SU-DHL-6 (cell line): Measurements from ENCODE around the gene DAAM2.

ENCODE experiments used
- H2AFZ ChIP-seq: fragments of 200-600 bp; sonication (generic); 2 replicates; pipeline ENCODE4 v1.6.1; 2014; ENCODE audit warnings: low read depth, mild to moderate bottlenecking, moderate library complexity, mixed read lengths, antibody characterized with exemption, low read length; ENCODE audit not compliant: severe bottlenecking
- H3F3A ChIP-seq: fragments of 200-600 bp; shearing (Covaris generic); 2 replicates; pipeline ENCODE4 v1.6.0; 2016; ENCODE audit warnings: antibody characterized with exemption, mild to moderate bottlenecking; ENCODE audit not compliant: insufficient read depth
- H3K27ac ChIP-seq: fragments of 200-600 bp; sonication (generic); 2 replicates; pipeline ENCODE4 v1.5.1; 2016; ENCODE audit warnings: low read depth, mild to moderate bottlenecking, low read length, moderate library complexity, mixed read lengths
- H3K27me3 ChIP-seq: fragments of 200-600 bp; sonication (generic), shearing (Covaris generic); 2 replicates; pipeline ENCODE4 v1.6.0; 2014; ENCODE audit warnings: mild to moderate bottlenecking, low read length
- H3K36me3 ChIP-seq: fragments of 200-600 bp; sonication (generic); 2 replicates; pipeline ENCODE4 v1.6.1; 2014; ENCODE audit warnings: mild to moderate bottlenecking, low read length, mixed read lengths
- H3K4me2 ChIP-seq: fragments of 300-600, 200-600 bp; shearing (Covaris generic), sonication (generic); 2 replicates; pipeline ENCODE4 v1.6.0; 2014; ENCODE audit warnings: low read length, low read depth, mild to moderate bottlenecking; ENCODE audit not compliant: poor library complexity, severe bottlenecking
- H3K4me3 ChIP-seq: fragments of 200-600 bp; sonication (generic); 2 replicates; pipeline ENCODE4 v1.5.1; 2014; ENCODE audit warnings: antibody characterized with exemption, low read length, mild to moderate bottlenecking, mixed read lengths; ENCODE audit not compliant: insufficient read depth, poor library complexity, severe bottlenecking
- H3K79me2 ChIP-seq: fragments of 200-600 bp; sonication (generic); 2 replicates; pipeline ENCODE4 v1.6.1; 2014; ENCODE audit warnings: mild to moderate bottlenecking, low read length, moderate library complexity; ENCODE audit not compliant: insufficient read depth
- H3K9ac ChIP-seq: fragments of 200-600 bp; sonication (generic); 2 replicates; pipeline ENCODE4 v1.7.0; 2014; ENCODE audit warnings: mild to moderate bottlenecking, low read length
- H3K9me2 ChIP-seq: fragments of 200-600 bp; sonication (generic); replicated peaks from 2 replicates; pipeline ENCODE4 v1.6.1; 2014; ENCODE audit warnings: low read length; ENCODE audit not compliant: insufficient read depth
- H3K9me3 ChIP-seq: fragments of 200-600 bp; sonication (generic); 2 replicates; pipeline ENCODE4 v1.6.1; 2014; ENCODE audit warnings: low read length, mixed read lengths; ENCODE audit not compliant: insufficient read depth
- H4K20me1 ChIP-seq: fragments of 200-600 bp; sonication (generic); 2 replicates; pipeline ENCODE4 v1.6.1; 2014; ENCODE audit warnings: low read depth, mild to moderate bottlenecking, antibody characterized with exemption, low read length, moderate library complexity, mixed read lengths
- EZH2phosphoT487 ChIP-seq: fragments of 200-600 bp; sonication (generic), shearing (Covaris generic); conservative IDR thresholded peaks from 2 replicates; pipeline ENCODE4 v1.6.1; 2018; ENCODE audit warnings: mild to moderate bottlenecking, antibody characterized with exemption, low read length, moderate library complexity, mixed read lengths
- TF ChIP-seq, protein P1 (sequence below): fragments of 200-600 bp; sonication (generic); IDR thresholded peaks from one replicate; pipeline ENCODE4 v1.5.1; 2017; ENCODE audit warnings: antibody characterized with exemption, mild to moderate bottlenecking, low read length, moderate library complexity; ENCODE audit not compliant: insufficient read depth, poor library complexity, severe bottlenecking

DAAM2 gene

DNA sequence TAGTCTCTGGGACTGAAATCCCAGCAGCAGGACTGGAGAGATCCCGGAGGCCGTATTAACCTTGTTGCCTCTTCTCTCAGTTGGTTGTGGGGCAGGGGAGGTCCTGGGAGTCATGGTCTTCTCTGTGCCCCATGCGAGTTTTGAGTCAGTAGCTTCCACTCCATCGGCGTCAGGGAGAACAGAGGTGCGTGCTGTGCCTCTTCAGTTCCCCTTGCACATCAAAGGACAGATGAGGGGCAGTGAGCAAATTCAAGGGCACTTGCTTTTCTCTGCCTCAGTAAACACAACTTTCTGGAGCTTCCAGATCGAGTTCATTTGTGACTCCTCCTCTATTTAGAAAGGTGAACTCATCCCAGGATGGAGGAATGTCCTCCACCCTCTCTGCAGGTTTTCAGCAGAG is 93.5 kb downstream of the DAAM2 start:
- H3K9ac ChIP-seq, result no peak overlapping the region

DNA sequence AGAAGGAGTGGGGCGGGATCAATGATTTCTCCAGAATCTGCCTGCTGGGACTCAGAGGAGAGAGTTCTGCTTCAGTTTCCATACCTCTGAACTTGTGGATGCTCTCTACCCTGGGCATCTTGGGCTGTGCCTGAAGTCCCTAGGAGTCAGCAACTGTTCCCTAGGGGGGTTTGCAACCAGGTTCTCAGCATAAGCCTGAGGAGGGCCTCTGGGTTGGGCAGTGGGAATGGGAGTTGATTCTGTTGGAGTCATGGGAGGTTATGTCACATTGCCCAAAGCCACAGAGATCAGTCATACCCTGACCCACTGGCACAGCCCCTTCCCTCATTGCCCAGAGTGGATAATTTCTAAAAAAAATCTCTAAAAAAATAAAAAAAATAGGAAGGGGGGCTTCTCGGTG is 94.7 kb downstream of the DAAM2 start:
- H3K9ac ChIP-seq, result no peak overlapping the region
- H3F3A ChIP-seq, result no peaks in the 10 kb centered on the region
- H3K9me3 ChIP-seq, result no peaks in the 10 kb centered on the region
- H3K27ac ChIP-seq, result no peak overlapping the region
- H3K4me2 ChIP-seq, result no peak overlapping the region
- no peaks in the 10 kb centered on the region for H3K9me2 ChIP-seq
- H3K4me3 ChIP-seq, result no peak overlapping the region
- TF ChIP-seq, protein P1, sequence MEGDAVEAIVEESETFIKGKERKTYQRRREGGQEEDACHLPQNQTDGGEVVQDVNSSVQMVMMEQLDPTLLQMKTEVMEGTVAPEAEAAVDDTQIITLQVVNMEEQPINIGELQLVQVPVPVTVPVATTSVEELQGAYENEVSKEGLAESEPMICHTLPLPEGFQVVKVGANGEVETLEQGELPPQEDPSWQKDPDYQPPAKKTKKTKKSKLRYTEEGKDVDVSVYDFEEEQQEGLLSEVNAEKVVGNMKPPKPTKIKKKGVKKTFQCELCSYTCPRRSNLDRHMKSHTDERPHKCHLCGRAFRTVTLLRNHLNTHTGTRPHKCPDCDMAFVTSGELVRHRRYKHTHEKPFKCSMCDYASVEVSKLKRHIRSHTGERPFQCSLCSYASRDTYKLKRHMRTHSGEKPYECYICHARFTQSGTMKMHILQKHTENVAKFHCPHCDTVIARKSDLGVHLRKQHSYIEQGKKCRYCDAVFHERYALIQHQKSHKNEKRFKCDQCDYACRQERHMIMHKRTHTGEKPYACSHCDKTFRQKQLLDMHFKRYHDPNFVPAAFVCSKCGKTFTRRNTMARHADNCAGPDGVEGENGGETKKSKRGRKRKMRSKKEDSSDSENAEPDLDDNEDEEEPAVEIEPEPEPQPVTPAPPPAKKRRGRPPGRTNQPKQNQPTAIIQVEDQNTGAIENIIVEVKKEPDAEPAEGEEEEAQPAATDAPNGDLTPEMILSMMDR, result no peak
- no peak for TF ChIP-seq EZH2phosphoT487
- H2AFZ ChIP-seq, result no peak overlapping the region
- H3K79me2 ChIP-seq, result no peaks in the 10 kb centered on the region
- no peaks in the 10 kb centered on the region for H4K20me1 ChIP-seq
- no peaks in the 10 kb centered on the region for H3K27me3 ChIP-seq
- no peaks in the 10 kb centered on the region for H3K36me3 ChIP-seq

More for the DNA sequence above, 93.5 kb downstream of the DAAM2 start:
- no peaks in the 10 kb centered on the region for H3K79me2 ChIP-seq
- H4K20me1 ChIP-seq, result no peaks in the 10 kb centered on the region
- no peak overlapping the region for H3K4me2 ChIP-seq
- no peak overlapping the region for H2AFZ ChIP-seq
- no peaks in the 10 kb centered on the region for H3F3A ChIP-seq
- no peaks in the 10 kb centered on the region for H3K9me3 ChIP-seq
- H3K27me3 ChIP-seq, result no peaks in the 10 kb centered on the region
- no peaks in the 10 kb centered on the region for H3K36me3 ChIP-seq
- H3K27ac ChIP-seq, result no peak overlapping the region
- TF ChIP-seq EZH2phosphoT487, result no peak
- TF ChIP-seq, protein P1, result no peak
- H3K4me3 ChIP-seq, result no peak overlapping the region
- no peaks in the 10 kb centered on the region for H3K9me2 ChIP-seq

- Histone ChIP-seq H3F3A (no peaks in the 10 kb centered on the region), H3K27me3 (no peaks in the 10 kb centered on the region), H3K9me2 (no peaks in the 10 kb centered on the region), H3K9me3 (no peaks in the 10 kb centered on the region), H2AFZ (no peak overlapping the region), H3K4me2 (no peak overlapping the region), H4K20me1 (no peaks in the 10 kb centered on the region), H3K27ac (no peak overlapping the region), H3K79me2 (no peaks in the 10 kb centered on the region), H3K4me3 (no peak overlapping the region), H3K9ac (no peak overlapping the region), H3K36me3 (no peaks in the 10 kb centered on the region)
- TF ChIP-seq, protein P1, result no peak
- no peak for TF ChIP-seq EZH2phosphoT487
Observed at GRCh38 chr6:39887692-39888450, 95.7 kb downstream of the DAAM2 start.
